ENCODE results near the gene INSC. TPM values are rescaled to one million over a fixed set of nuclear protein-coding genes. Genes with fewer than 3 reads are reported as not detected.

INSC gene
- total RNA-seq, 1 donor from 2014 or later, result not detected

DNA sequence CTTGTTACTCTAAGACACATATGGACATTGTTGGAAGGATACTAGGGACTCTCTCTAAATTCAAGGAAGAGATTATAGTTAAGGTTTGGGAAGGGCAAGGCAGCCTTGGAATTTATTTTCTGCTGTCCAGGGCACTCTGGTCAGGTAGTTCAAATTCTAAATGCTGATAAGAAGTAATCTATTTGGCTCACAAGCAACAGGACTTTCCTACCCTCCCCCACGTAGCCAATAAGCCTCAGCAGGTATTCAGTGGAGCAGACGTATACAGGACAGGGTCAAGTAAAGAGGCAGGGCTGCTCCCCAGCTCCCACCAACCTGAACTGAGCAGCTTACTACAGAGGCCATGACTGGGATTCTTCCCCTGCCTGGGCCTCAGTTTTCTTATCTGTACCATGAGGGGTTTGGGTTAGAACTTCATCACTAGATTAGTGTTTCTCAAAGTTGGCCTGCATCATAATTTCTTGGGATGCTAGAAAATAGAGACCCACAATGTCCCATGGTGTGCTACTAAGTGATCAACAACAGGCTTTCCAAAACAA lies 6.1 kb upstream of the INSC start:
- DNase-seq (ENCODE audit: low read depth, low spot score), result no peak

GRCh38 chr11:15109602-15110001 lies 5.1 kb upstream of the INSC start:
- DNase-seq (ENCODE audit: low read depth, low spot score), result no peak

DNA sequence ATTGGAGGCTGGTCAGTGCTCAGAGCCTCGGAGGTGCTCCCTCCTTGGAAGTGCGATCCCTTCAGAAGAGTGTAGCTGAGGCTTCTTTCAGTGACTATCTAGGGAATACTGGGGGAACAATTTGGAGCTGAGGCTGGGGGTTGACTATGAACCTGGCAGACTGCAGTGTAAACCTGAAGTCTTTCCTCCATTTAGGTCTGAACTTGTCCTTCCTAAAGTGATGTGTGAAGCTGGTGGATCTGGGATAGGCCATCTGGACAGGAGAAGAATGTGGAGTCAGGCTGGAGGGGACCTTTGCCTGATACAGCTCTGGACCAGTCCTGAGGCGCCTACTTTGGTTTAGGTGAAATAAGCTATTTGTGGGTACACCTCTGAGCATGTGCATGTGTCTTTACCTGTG lies 3.5 kb upstream of the INSC start:
- no peak for DNase-seq (ENCODE audit: low read depth, low spot score)

GRCh38 chr11:15112131-15112541 lies 2.6 kb upstream of the INSC start:
- no peak for DNase-seq (ENCODE audit: low read depth, low spot score)

DNA sequence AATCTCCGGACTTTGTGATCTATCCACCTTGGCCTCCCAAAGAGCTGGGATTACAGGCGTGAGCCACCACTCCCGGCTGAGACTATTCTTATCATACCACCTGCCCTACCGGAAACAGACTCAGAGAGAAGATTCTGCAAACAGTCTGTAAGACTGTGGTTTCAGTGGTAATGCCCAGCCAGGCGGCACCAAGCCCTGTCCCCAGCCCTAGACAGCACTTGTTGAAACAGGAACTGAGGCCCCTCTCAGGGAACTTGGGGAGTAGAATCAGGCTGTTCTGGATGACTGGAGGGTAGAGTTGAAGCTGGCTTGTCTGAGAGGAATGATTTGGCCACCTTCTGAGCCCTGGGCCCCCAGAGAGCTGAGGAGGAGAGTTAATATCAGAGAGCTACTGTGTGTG lies 1.3 kb upstream of the INSC start:
- no peak for DNase-seq (ENCODE audit: low read depth, low spot score)

DNA sequence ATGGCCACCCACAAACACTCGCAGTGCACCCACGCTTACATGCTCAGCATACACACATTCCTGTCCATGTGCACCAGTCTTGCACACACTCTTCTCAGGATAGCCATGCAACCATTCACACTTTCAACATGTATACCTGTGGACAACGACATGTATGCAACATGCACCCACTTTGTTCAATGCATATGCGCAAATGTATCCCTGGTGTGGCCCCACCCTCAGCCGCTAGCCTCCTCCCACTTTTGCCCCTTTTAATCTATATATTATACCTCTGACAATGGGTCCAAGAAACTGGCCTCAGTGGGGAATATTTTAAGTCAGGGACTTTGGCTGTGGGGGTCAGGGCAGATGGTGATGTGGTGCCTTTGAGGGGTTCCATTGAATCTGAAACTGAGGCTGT lies 963 bp downstream of the INSC start:
- DNase-seq (ENCODE audit: low read depth, low spot score), result no peak

DNA sequence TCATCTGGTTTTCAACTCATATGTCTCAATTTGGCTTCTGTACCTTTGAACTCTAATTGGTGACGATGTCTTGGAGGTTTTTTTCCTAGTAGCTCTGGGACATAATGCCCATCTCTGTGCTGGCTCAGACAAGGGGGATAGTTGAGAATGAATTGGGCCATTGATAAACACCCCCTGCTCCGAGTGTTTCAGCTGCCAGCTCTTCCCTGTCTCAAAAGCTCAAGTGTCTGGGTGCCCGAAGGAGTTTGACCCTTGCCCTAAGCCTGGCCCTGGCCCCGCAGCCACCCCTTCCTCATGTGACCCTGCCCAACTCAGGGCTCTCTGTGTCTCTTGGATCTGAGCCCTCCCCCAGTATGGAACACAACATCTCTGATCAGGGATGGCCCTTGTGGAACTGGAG lies 3.0 kb downstream of the INSC start:
- DNase-seq (ENCODE audit: low read depth, low spot score), result no peak

GRCh38 chr11:15118431-15118830 lies 3.7 kb downstream of the INSC start:
- no peak for DNase-seq (ENCODE audit: low read depth, low spot score)

- no peak for DNase-seq (ENCODE audit: low read depth, low spot score)
Observed at GRCh38 chr11:15119352-15119751, 4.6 kb downstream of the INSC start.

DNA sequence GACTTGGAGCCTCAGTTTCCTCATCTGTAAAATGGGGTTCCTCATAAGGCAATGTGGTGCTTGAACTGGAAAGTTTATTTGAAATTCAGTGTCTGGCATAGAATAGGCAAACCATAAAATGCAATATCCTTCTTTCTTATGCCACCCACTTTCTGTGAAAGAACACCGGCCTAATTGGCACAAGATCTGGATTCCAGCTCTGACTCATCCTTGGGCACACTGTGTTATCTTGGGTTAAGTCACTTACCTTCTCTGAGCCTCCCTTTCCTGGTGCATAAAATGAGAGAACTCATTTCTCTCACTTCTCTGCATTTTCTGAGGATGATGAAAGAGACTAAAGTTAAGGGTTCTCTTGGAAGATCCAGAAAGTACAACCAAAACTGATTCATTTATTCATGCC lies 5.1 kb downstream of the INSC start:
- DNase-seq (ENCODE audit: low read depth, low spot score), result no peak

DNA sequence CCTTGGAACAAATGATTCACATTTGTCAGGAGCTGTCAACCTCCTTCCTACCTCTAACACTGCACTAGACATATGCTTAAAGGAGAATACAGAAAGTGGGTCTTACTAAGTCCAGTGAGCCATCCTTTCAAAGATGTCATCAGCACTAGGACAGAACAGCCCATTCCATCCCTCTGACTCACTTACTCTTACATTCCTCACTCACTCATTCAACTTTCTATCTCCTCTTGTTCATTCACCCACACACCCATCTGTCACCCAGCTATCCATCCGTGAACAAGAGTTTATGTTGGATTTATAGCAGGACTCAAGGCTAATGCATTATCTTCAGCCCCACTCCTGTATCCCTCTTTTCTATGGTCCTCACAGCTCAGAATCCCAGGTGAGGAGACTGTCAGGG lies 9.1 kb downstream of the INSC start:
- DNase-seq (ENCODE audit: low read depth, low spot score), result no peak

DNA sequence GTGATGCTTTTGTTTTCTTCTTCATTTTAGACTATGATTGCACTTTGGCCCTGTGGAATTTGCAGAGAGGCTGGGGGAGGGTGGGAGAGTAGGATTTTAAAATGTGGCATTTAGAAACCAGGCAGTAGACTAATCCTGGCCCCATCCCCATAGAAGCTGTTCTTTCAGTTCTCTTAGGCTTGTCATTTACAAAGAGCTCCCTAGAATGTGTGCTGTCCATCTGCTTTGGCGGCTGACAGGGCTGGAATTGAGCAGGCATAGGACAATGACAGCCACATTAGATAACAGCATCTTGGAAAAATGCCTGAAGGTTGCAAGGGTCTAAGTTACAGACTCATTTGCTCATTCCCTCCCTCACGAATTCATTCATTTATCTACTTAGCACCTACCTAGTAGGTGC lies 9.8 kb downstream of the INSC start:
- DNase-seq (ENCODE audit: low read depth, low spot score), result no peak

- no peak for DNase-seq (ENCODE audit: low read depth, low spot score)
Observed at GRCh38 chr11:15127341-15127740, 12.6 kb downstream of the INSC start.

GRCh38 chr11:15128621-15129020 lies 13.9 kb downstream of the INSC start:
- no peak for DNase-seq (ENCODE audit: low read depth, low spot score)

- DNase-seq (ENCODE audit: low read depth, low spot score), result no peak
Observed at GRCh38 chr11:15136166-15136565, 21.4 kb downstream of the INSC start.

DNA sequence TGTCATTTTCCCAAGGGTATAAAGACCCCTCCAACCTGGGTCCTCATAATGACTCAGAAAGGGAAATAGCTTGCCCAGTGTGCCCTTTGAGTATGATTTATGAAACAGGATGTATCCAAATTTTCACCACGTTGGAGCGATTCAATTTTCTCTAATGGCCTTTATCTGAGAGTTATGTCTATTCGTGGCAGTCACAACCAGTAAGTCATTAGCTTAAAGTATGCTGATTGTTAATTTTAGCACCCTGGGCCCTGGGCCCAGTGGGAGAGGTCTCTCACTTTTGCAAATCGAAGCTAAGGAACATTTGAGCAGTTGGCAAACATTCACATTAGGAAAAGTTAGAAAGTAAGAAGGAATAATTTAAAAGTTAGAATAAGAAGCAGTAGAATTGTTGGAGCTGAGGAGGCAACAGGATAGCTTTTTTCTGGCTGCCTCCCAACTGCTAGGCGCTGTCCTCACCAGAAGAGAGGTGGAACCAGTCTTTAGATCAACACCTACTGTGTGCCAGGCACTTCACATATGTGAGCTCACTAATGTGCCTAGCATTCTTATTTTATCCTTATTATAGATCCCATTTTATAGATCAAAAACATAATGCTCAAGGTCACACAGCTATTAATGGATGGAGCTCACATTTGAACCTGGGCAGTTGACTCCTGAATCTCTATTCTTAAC lies 24.5 kb downstream of the INSC start:
- DNase-seq (ENCODE audit: low read depth, low spot score), result no peak

DNA sequence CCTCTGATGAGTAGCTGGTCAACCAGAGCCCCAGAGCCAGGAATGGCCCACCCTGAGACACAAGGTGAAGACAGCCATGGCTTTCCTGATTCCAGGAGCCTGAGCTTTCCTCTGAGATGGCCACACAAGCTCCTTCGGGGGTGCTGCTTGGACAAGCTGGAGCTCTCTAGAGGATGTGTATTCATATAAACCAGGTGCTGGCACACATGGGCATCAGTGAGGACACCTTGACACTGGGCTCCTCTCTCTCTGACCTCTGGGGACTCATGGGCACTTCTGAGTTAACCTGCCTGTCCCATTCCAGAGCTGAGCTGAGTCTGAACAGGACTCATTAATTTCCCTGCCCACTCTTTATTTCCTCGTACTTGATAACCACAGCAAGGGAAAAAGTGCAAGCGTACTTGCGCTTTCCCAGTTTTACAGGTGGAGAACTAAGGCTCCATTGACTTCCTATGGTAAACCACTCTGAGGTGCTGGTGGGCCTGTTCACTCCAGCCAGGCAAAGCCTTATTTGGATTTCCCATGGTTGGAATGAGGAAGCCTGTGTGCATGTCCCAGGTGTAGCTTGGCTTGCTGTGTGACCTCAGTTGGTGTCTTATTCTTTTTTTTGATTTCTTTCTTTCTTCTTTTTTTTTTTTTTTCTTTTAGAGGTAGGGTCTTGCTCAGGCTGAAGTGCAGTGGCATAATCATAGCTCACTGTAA lies 25.4 kb downstream of the INSC start:
- DNase-seq (ENCODE audit: low read depth, low spot score), result no peak

GRCh38 chr11:15141381-15141780 lies 26.7 kb downstream of the INSC start:
- no peak for DNase-seq (ENCODE audit: low read depth, low spot score)

- DNase-seq (ENCODE audit: low read depth, low spot score), result no peak
Observed at GRCh38 chr11:15142838-15143237, 28.1 kb downstream of the INSC start.

DNA sequence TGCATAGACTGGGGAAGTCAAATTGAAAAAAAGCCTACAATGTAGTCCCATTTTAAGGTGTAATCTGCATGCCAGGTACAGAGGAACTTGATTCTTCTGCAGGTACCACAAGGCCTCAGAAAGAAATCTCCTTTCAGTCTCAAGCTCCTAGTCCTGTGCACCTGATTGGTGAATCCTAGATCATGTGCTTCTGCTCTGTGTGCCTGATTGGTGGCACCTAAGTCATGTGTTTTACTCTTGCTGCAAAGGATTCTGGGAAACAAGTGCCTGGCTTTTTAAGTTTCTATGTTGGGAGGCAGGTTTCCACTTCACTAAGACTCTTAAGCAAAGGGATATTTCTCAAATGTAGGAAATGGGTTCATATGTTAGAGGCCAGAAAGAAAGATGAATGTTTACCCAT lies 29.1 kb downstream of the INSC start:
- no peak for DNase-seq (ENCODE audit: low read depth, low spot score)

DNA sequence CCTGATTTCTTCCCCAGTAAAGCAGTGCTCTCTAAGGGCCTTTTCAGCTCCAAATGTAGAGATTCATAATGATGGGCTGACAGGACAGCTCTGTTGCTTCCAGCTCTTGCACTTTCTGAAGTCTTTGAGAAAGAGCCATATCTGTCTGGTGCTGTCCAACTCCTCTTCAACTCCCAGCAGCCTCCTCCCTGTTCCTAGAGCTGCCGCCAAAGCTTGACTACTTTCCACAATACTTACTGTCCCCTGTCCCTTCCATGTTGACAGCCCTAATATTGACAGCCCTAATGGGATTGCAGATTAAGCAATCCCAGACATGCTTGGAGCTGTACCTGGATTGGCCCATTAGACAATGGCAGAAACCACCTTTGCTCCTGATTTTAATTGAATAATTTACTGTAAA lies 29.6 kb downstream of the INSC start:
- DNase-seq (ENCODE audit: low read depth, low spot score), result no peak

DNA sequence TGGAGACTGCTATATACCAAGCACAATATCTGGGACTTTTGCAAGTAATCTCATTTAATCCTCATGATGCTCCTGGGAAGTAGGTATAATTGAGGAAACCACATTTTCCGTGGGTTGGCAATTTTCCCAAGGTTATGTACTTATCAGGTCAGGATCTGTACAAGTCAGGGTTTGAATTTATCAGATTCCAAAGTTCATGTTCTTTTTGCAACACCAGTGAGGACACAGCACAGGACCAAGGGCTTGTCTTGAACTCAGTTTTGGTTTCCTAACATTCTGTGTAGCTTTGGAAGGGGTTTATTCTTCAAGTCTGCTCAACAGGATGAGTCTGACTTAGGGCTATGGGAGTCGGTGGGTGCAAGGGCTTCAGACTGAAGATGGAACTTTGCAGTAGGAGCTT lies 30.4 kb downstream of the INSC start:
- DNase-seq (ENCODE audit: low read depth, low spot score), result no peak

GRCh38 chr11:15145615-15146014 lies 30.9 kb downstream of the INSC start:
- no peak for DNase-seq (ENCODE audit: low read depth, low spot score)
